Stimulated activated CD8-positive, alpha-beta memory T cell treated with anti-CD3 and anti-CD28 coated beads, Interleukin-4, amount 100 ng/mL, for 4 hours (primary cell): ENCODE results near the gene CAPRIN2.

Source experiments
- DNase-seq, 2 donors: peaks; one replicate each; pipeline ENCODE4 v3.0.0-alpha.2; 2020; ENCODE audit warnings: low read depth in 2 of 2, low spot score in 1 of 2

Gene CAPRIN2

GRCh38 chr12:30706476-30706875, 48.3 kb downstream of the CAPRIN2 start:
- DNase-seq: no peak

DNA sequence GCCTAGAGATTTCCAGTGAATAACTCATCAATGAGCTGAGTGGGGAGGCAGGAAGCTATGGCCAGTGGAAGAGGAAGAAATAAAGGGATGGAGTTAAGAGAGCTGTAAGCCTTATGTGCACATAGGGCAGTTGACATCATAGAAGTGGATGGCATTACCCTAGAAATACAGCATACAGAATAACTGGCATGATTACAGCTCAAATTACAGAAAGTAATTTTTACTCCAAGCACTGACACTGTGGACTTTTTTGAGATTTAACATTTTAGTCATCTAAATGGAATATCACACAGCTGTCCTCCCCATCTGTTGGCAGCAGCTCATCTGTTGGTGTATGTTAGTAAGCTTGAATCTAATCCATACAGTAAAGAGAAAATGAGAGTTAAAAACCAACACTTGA, 53.7 kb downstream of the CAPRIN2 start:
- DNase-seq: no peak

DNA sequence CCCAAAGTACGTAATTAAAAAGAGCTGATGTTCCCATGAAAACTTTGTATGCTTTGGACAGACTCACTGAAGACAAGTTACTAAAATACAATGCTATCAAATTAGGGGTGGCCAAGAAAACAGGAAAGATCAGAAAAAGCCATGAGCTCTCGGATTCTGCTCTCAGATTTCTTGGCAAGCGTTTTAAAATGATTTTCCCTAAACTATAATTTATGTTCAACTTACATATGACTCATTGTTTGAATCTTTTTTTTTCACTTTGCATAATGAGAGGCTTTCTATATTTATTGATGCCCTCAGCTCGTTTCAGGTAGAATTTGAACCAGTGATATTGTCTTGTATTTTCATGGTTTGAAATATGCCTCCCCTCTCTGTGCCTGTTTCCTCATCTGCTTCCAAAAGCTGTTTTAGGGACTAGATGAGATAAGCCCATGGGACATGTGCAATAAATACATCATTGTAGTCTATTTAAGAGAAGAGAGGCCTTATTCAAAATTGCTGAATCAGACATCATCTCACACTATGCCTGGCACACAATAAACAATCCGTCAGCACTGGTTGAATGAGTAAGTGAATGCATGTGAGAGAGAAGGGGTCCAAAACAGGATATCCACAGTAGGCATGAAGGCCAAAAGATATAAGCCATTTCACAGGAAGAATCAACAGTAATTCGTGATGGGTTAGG, 54.4 kb downstream of the CAPRIN2 start:
- DNase-seq: no peak

- DNase-seq: no peak
These were observed 56.4 kb downstream of the CAPRIN2 start for GRCh38 chr12:30698346-30698745.

- DNase-seq: no peak
These were observed 57.8 kb downstream of the CAPRIN2 start for GRCh38 chr12:30696943-30697342.

- DNase-seq: no peak
These were observed 58.3 kb downstream of the CAPRIN2 start for GRCh38 chr12:30696486-30696885.

- DNase-seq: no peak
These were observed 58.7 kb downstream of the CAPRIN2 start for GRCh38 chr12:30696103-30696408.

DNA sequence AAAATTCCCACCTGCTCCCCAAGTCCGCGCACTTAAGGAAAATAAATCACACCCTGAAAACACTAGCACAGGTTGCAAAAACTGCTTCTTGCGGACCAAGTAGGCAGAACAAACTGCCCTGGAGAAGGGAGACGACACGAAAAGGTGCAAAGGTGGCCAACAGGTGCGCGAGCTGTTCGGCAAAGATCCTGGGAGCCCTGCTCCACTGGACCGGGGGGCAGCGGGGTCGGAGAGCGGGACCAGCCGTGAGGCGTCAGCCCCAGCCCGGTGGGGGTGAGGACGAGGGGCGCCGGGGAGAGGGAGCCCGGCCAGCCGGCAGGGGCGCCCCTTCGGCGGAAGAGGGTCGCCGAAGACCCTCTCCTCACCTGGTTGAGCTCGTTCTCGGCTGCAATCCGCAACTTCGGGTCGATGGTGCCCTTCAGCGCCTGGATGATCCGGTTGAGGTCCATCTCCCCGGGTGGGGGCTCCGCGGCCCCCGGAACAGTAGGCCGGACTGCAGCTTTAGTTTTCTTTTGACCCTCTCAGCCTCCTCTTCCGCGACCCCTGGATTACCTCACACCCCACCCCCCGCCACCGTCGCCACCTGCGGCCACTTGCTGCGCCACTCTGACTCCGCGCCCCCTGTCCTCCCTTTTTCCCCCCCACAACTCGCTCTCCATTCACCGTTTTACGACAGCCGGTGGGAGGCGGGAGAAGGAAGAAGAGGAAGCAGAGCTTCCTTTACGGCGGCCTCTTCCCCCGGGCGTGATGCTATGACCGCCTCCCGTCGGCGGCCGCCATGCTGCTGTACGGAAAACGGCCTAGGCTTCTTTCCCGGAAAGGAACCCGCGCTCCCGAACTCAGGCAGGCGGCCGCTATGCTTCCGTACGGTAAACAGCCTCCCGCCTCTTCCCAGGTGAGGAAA, 59.3 kb downstream of the CAPRIN2 start, which contains the start of gene IPO8:
Gene IPO8 (minus strand): TSS at position 671 of the 904 bp plus-strand sequence. CDS start 222 bp downstream, at position 449.
- DNase-seq: peak; percentile 62 to 80

DNA sequence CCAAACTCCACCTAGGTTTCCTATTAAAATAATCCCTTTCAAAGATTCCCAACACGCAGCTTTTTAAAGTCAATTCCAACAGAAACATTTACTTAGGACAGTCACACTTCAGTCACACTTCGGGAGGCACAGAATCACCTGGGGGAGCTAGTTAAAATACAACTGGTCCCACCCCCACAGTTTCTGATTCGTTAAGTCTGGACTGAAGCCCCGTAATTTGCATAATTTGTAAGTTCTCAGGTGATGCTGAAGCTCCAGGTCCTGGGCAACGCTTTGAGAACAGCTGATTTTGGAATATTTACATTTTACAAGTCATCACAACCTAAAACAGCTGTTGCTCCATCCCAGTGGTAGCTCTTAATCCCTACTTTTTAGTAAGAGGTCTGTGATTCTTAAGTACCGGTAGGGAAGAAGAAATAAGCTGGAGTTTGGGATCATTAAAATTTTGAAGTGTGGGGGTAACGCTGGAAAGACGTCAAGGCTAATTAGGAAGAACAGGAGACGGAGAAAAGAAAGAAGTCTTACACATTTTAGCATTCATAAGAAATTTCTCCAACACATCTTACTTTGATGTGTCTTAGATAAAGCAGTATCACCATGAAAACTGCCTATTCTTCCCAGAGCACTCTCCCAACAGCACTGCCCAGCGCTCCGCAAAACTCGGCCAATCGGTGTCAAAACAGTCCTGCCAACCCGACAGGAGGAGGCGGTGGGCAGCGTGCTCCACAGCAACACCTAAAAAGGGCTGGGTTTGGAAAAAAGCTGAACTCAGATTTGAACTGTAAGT, 60.1 kb downstream of the CAPRIN2 start:
- DNase-seq: no peak

- DNase-seq: no peak
These were observed 62.3 kb downstream of the CAPRIN2 start for GRCh38 chr12:30692470-30692869.

DNA sequence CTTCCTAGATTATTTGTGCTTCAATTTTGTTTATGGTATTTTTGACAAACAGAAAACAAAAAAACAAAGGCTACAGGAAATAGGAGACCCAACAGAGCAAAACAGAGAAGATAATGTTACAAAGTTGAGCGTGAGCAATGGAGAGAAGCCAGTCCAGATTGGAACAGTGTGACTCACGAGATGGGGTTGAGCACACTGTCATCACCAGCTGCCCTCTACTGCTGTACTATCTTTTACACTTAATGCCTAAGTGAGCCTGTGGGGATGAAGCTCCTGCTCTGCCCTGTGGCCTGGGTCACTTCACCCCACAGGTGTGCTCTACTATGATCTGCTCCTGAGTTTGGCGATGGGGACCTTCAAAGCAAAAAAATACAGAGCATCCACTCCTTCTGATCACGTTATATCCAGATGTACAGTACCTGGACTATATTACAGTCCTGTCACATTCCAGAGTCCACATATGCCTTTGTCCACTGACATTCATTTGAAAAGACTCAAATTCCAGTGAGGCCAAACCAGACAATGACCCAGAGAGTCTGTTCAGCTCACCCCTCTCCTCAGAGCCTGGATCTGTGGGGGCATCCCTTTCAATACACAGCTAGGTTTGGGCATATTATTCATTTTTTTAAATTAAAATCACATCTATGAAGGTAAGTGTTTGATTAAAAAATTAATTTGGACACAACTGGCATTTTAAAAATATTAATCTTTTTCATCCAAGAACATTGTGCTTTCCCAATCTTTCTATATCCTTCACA, 63.5 kb downstream of the CAPRIN2 start:
- no peak for DNase-seq

DNA sequence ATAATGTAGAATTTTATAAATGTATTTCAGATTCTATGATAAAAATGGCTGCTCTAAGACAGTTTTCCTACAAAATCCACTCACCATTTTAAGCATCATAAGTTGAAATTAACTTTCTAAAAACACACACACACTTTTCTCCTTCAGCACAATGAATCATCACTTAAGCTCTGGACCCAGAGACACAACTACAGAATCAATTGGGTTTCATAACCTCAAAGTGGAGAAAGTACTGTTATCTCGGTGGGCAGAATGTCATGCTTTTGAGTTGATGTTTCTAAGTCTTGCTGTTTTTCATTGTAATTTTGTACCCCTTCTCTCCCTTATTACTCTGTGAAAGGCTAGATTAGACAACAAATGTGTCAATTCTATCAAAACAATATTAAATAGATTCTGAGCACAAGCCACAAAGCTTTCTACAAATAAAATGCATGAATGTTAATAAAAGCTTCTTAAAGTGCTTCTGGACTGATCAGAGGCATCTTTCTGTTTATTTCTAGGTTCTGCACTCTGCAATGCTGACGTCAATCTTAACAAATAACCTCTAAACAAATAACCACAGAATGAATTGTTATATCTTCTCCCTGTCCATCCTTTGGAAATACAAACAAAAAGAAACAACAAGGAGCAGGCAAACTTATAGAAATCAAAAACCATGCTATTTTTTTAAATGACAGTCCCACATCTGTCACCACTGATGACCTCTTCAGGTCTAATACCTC, 67.3 kb downstream of the CAPRIN2 start:
- DNase-seq: no peak

GRCh38 chr12:30679241-30679640, 75.5 kb downstream of the CAPRIN2 start:
- DNase-seq: no peak

GRCh38 chr12:30678221-30678620, 76.5 kb downstream of the CAPRIN2 start:
- no peak for DNase-seq

DNA sequence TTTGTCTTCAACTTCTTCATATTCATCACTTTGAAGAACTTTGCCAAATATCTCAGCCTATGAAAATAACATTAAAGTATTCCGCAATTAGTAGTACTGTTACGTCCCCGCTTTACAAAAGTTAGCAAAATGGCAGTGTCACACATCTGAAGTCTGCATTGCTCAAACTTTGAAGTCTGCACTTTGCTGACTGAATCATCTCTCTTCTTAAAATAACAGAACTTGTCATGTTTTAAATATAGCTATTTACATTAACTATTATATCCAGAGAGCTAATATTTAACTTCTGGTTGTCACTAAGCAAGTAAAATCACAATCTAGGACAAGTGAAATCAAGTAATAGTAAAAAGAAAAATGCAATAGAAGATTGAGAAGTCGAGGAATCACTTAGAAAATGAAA, 93.5 kb downstream of the CAPRIN2 start:
- no peak for DNase-seq
